GM23338 (cell line): ENCODE results near the gene RBM24. TPM values are rescaled to one million over a fixed set of nuclear protein-coding genes. Genes with fewer than 3 reads are reported as not detected.

Source experiments
- ATAC-seq: fragments of 200-7000 bp; cut with Tn5 transposase; 3 replicates; pipeline ENCODE4 v1.9.1; 2020
- DNase-seq: peaks from one replicate; pipeline ENCODE4 v3.0.0-alpha.2; 2015; ENCODE audit warnings: low spot score
- H2AFZ ChIP-seq: fragments of 200-600 bp; sonication (generic); 2 replicates; pipeline ENCODE4 v1.8.0; 2016; ENCODE audit warnings: antibody characterized with exemption, mild to moderate bottlenecking, moderate library complexity
- H3F3A ChIP-seq: fragments of 200-600 bp; sonication (generic); replicated peaks from 2 replicates; pipeline ENCODE4 v1.8.0; 2017; ENCODE audit warnings: antibody characterized with exemption, mixed run types, low read depth
- H3K27ac ChIP-seq: fragments of 200-600 bp; sonication (generic); 2 replicates; pipeline ENCODE4 v1.6.1; 2016; ENCODE audit warnings: low read depth
- H3K27me3 ChIP-seq: fragments of 200-600 bp; sonication (generic); 2 replicates; pipeline ENCODE4 v1.8.0; 2016; ENCODE audit warnings: mild to moderate bottlenecking, mixed run types, moderate library complexity; ENCODE audit not compliant: insufficient read depth
- H3K36me3 ChIP-seq: fragments of 200-600 bp; sonication (generic); 2 replicates; pipeline ENCODE4 v1.8.0; 2016; ENCODE audit warnings: mild to moderate bottlenecking; ENCODE audit not compliant: insufficient read depth
- H3K4me1 ChIP-seq: fragments of 200-600 bp; sonication (generic); 2 replicates; pipeline ENCODE4 v1.8.0; 2016; ENCODE audit warnings: mild to moderate bottlenecking, moderate library complexity; ENCODE audit not compliant: insufficient read depth
- H3K4me2 ChIP-seq: fragments of 200-600 bp; sonication (generic); 2 replicates; pipeline ENCODE4 v1.7.1; 2017; ENCODE audit warnings: mixed run types
- H3K4me3 ChIP-seq: fragments of 200-600 bp; sonication (generic); 2 replicates; pipeline ENCODE4 v1.6.1; 2016; ENCODE audit warnings: mixed run types
- H3K79me2 ChIP-seq: fragments of 200-600 bp; sonication (generic); replicated peaks from 2 replicates; pipeline ENCODE4 v1.8.0; 2017; ENCODE audit warnings: mild to moderate bottlenecking; ENCODE audit not compliant: insufficient read depth
- H3K9me2 ChIP-seq: fragments of 200-600 bp; sonication (generic); 2 replicates; pipeline ENCODE4 v1.8.0; 2017; ENCODE audit not compliant: insufficient read depth
- H4K20me1 ChIP-seq: fragments of 200-600 bp; sonication (generic); replicated peaks from 2 replicates; pipeline ENCODE4 v1.8.0; 2017; ENCODE audit warnings: mild to moderate bottlenecking; ENCODE audit not compliant: insufficient read depth
- H3K27ac Mint-ChIP-seq: 2 replicates; pipeline ENCODE4 v1.8.0; 2020; ENCODE audit warnings: inconsistent platforms, mild to moderate bottlenecking, moderate library complexity, mixed read lengths
- H3K27me3 Mint-ChIP-seq: 3 replicates; pipeline ENCODE4 v1.8.0; 2022; ENCODE audit warnings: low read depth, mild to moderate bottlenecking, moderate library complexity, mixed read lengths, inconsistent platforms; ENCODE audit not compliant: insufficient read depth, poor library complexity
- H3K36me3 Mint-ChIP-seq: 3 replicates; pipeline ENCODE4 v1.8.0; 2021; ENCODE audit warnings: low read depth, mild to moderate bottlenecking, inconsistent platforms, moderate library complexity, mixed read lengths
- H3K4me1 Mint-ChIP-seq: 3 replicates; pipeline ENCODE4 v1.8.0; 2020; ENCODE audit warnings: mild to moderate bottlenecking, inconsistent platforms, mixed read lengths
- H3K4me3 Mint-ChIP-seq: 3 replicates; pipeline ENCODE4 v1.8.0; 2021; ENCODE audit warnings: moderate library complexity, mild to moderate bottlenecking, inconsistent platforms, mixed read lengths
- H3K9me3 Mint-ChIP-seq: 3 replicates; pipeline ENCODE4 v1.8.0; 2020; ENCODE audit warnings: moderate library complexity, mild to moderate bottlenecking, inconsistent platforms, mixed read lengths
- CTCF ChIP-seq, 2 experiments: fragments of 200-600 bp in 1 of 2; sonication (generic) in 1 of 2; conservative IDR thresholded peaks; 2 replicates each; pipeline versions ENCODE4 v1.5.1 to v1.6.1; 2016 to 2017; ENCODE audit warnings: antibody characterized with exemption in 2 of 2, low read depth in 2 of 2, mild to moderate bottlenecking in 2 of 2, moderate library complexity in 1 of 2
- ETS1 ChIP-seq: IDR thresholded peaks from 2 replicates; pipeline ENCODE4 v1.6.1; 2016; ENCODE audit warnings: antibody characterized with exemption
- EZH2 ChIP-seq: fragments of 200-600 bp; sonication (generic); IDR thresholded peaks from one replicate; pipeline ENCODE4 v1.8.0; 2017; ENCODE audit warnings: antibody characterized with exemption, mild to moderate bottlenecking, low read depth; ENCODE audit not compliant: unreplicated experiment
- JUNB ChIP-seq: IDR thresholded peaks from one replicate; pipeline ENCODE4 v1.6.1; 2016; ENCODE audit warnings: antibody characterized with exemption; ENCODE audit not compliant: unreplicated experiment
- NANOG ChIP-seq: IDR thresholded peaks from 2 replicates; pipeline ENCODE4 v1.6.1; 2016; ENCODE audit warnings: antibody characterized with exemption, borderline replicate concordance
- POLR2AphosphoS5 ChIP-seq: IDR thresholded peaks from 2 replicates; pipeline ENCODE4 v1.6.1; 2016; ENCODE audit warnings: antibody characterized with exemption, low read depth
- REST ChIP-seq: IDR thresholded peaks from one replicate; pipeline ENCODE4 v1.6.1; 2018; ENCODE audit warnings: antibody characterized with exemption; ENCODE audit not compliant: unreplicated experiment
- ZNF331 ChIP-seq: fragments of 250-450 bp; sonication (Bioruptor Pico); IDR thresholded peaks from 2 replicates; pipeline ENCODE4 v1.5.0; 2020; ENCODE audit warnings: low read depth, mild to moderate bottlenecking, moderate library complexity
- polyA plus RNA-seq: library from polyadenylated mRNA; unstranded; fragments of >200 nt; fragmentation: Nextera tagmentation; extraction: Ambion mirVana; gene quantifications from 2 replicates; pipeline ENCODE4 v1.2.1, GENCODE V29; 2016
- total RNA-seq: library from RNA; depleted of rRNA; stranded (reverse); fragments of >200 nt; shearing (Covaris generic); gene quantifications from 2 replicates; pipeline ENCODE4 v1.2.3, GENCODE V29; 2014

The RBM24 gene
- total and polyA plus RNA-seq, 2 experiments from 2014 or later = 0.27 to 1.3 TPM

GRCh38 chr6:17271628-17272027 is 9.5 kb upstream of the RBM24 start:
- Mint-ChIP-seq H3K4me3 (no peak overlapping the region), H3K27ac (no peak overlapping the region), H3K27me3 (peaks cover 2% of the 10 kb centered on the region), H3K36me3 (no peaks in the 10 kb centered on the region), H3K9me3 (no peaks in the 10 kb centered on the region), H3K4me1 (no peaks in the 10 kb centered on the region)
- no peaks in the 10 kb centered on the region for H3F3A ChIP-seq
- H3K9me2 ChIP-seq = peaks cover 7% of the 10 kb centered on the region; the same call in 1 of the 2 replicates
- no peak overlapping the region for H3K27ac ChIP-seq
- H4K20me1 ChIP-seq = no peaks in the 10 kb centered on the region
- H3K4me3 ChIP-seq = no peak overlapping the region
- no peak for ATAC-seq
- no peaks in the 10 kb centered on the region for H3K4me1 ChIP-seq
- DNase-seq = no peak
- no peak overlapping the region for H3K4me2 ChIP-seq
- H3K27me3 ChIP-seq = peaks cover 4% of the 10 kb centered on the region
- no peaks in the 10 kb centered on the region for H3K79me2 ChIP-seq
- no peaks in the 10 kb centered on the region for H3K36me3 ChIP-seq
- H2AFZ ChIP-seq = no peak overlapping the region
- TF ChIP-seq REST (no peak), EZH2 (no peak), ETS1 (no peak)

GRCh38 chr6:17276766-17277165 is 4.4 kb upstream of the RBM24 start:
- Mint-ChIP-seq H3K4me3 (no peak overlapping the region), H3K9me3 (no peaks in the 10 kb centered on the region), H3K36me3 (no peaks in the 10 kb centered on the region), H3K27me3 (peaks cover 31% of the 10 kb centered on the region), H3K4me1 (peaks cover 9% of the 10 kb centered on the region; the same call in 2 of the 3 replicates), H3K27ac (no peak overlapping the region)
- peaks cover under 1% of the 10 kb centered on the region; the same call in 1 of the 2 replicates for H3K9me2 ChIP-seq
- H3K4me3 ChIP-seq = no peak overlapping the region
- no peaks in the 10 kb centered on the region for H3K36me3 ChIP-seq
- peaks cover 55% of the 10 kb centered on the region for H3K27me3 ChIP-seq
- H3F3A ChIP-seq = no peaks in the 10 kb centered on the region
- H3K4me2 ChIP-seq = no peak overlapping the region
- H3K79me2 ChIP-seq = no peaks in the 10 kb centered on the region
- DNase-seq (no peak), ATAC-seq (no peak)
- H4K20me1 ChIP-seq = peaks cover 12% of the 10 kb centered on the region
- H3K27ac ChIP-seq = no peak overlapping the region
- peaks cover 7% of the 10 kb centered on the region for H3K4me1 ChIP-seq
- H2AFZ ChIP-seq = no peak overlapping the region
- TF ChIP-seq ZNF331 (no peak), NANOG (no peak), CTCF (conservative IDR thresholded peaks at IDR 0.05; ENCODE audit: low read depth in 2 of 2) (no peak), EZH2 (no peak), ETS1 (no peak), POLR2AphosphoS5 (no peak), JUNB (no peak)
